T-helper 2 cell treated with Interferon-gamma antibody and Interleukin-4, amounts not matched to agents 100 ng/mL and 5 ng/mL, for 36 hours (primary cell): ENCODE measurements around the gene DPH5. TPM values are rescaled to one million over a fixed set of nuclear protein-coding genes. Genes with fewer than 3 reads are reported as not detected.
"Not testable (repeated sequence)": the region's sequence is repeated elsewhere in the genome, so short reads cannot be mapped to it uniquely, and the experiment has no call there.

Experiments
- intact Hi-C: fragments of 100-400 bp; cut with micrococcal nuclease; formaldehyde crosslinking; loops from one replicate; pipeline ENCODE4 v1.15.1; 2023
- total RNA-seq: library from RNA; stranded (reverse); gene quantifications from 2 replicates; pipeline ENCODE4 v1.2.3, GENCODE V29; 2022

The DPH5 gene
- total RNA-seq, 1 donor from 2014 or later = 39.7 TPM

- intact Hi-C loops = no loop called here
These were observed 30.2 kb downstream of the DPH5 start for GRCh38 chr1:100995198-100995988.

- intact Hi-C loops = no loop called here
These were observed 36.1 kb downstream of the DPH5 start for GRCh38 chr1:100989306-100990077.

GRCh38 chr1:100988121-100988520, 37.5 kb downstream of the DPH5 start:
- intact Hi-C loops = no loop called here

GRCh38 chr1:100982793-100983192, 42.8 kb downstream of the DPH5 start:
- intact Hi-C loops = no loop called here

GRCh38 chr1:100979631-100980030, 46.0 kb downstream of the DPH5 start:
- intact Hi-C loops = no loop called here

GRCh38 chr1:100976936-100977335, 48.6 kb downstream of the DPH5 start:
- intact Hi-C loops = no loop called here

- intact Hi-C loops = no loop called here
These were observed 53.4 kb downstream of the DPH5 start for GRCh38 chr1:100972185-100972584.

- intact Hi-C loops = no loop called here
These were observed 54.6 kb downstream of the DPH5 start for GRCh38 chr1:100971021-100971420.

- intact Hi-C loops = no loop called here
These were observed 56.3 kb downstream of the DPH5 start for GRCh38 chr1:100969327-100969726.

- intact Hi-C loops = no loop called here
These were observed 57.0 kb downstream of the DPH5 start for GRCh38 chr1:100968621-100969020.

- intact Hi-C loops = no loop called here
These were observed 65.5 kb downstream of the DPH5 start for GRCh38 chr1:100960098-100960497.

GRCh38 chr1:100959502-100960060, 66.0 kb downstream of the DPH5 start:
- intact Hi-C loops = no loop called here

GRCh38 chr1:100955322-100955721, 70.3 kb downstream of the DPH5 start:
- intact Hi-C loops = no loop called here

GRCh38 chr1:100953960-100954730, 71.4 kb downstream of the DPH5 start:
- intact Hi-C loops = no loop called here

- intact Hi-C loops = not testable (repeated sequence)
These were observed 72.6 kb downstream of the DPH5 start for GRCh38 chr1:100952970-100953369.

- intact Hi-C loops = no loop called here
These were observed 73.4 kb downstream of the DPH5 start for GRCh38 chr1:100952104-100952745.

GRCh38 chr1:100950781-100951180, 74.8 kb downstream of the DPH5 start:
- intact Hi-C loops = no loop called here

GRCh38 chr1:100950337-100950736, 75.2 kb downstream of the DPH5 start:
- intact Hi-C loops = no loop called here

GRCh38 chr1:100949515-100950158, 75.9 kb downstream of the DPH5 start:
- intact Hi-C loops = loop anchor here (2.0 kb wide), 1 partner anchor 23 kb away; no protein-coding TSS in a partner anchor

- intact Hi-C loops = loop anchor here (2.0 kb wide), 1 partner anchor 22 kb away; no protein-coding TSS in a partner anchor
These were observed 76.7 kb downstream of the DPH5 start for GRCh38 chr1:100948721-100949405.
